ENCODE data around the gene TCF4. TPM values are rescaled to one million over a fixed set of nuclear protein-coding genes. Genes with fewer than 3 reads are reported as not detected.

The TCF4 gene
- total and polyA plus RNA-seq, 2 experiments from 2014 or later = 77.7 to 89.2 TPM

DNA sequence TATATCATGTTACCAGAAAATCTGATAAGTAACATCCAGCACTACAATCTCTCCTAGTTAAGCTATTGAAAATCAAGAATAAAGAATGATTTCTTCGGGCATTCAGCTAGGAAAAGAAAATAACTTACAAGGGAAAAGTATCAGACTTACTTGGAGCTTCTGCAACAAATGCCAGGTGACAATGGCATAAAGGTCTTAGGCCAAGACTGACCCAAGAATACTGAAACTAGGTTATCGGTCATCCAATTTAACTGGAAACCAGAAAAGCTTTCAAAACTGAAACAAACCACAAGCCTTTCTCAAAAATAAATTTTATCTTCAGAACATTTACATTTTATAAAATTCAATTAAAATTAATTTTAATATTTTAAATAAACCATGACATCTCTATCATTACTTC lies 414.7 kb downstream of the TCF4 start:
- DNase-seq (ENCODE audit: low spot score) = no peak
- Mint-ChIP-seq H3K27me3 (ENCODE audit: insufficient read depth, low read depth, poor library complexity) (no peaks in the 10 kb centered on the region), H3K36me3 (ENCODE audit: low read depth) (no peaks in the 10 kb centered on the region), H3K4me1 (no peaks in the 10 kb centered on the region), H3K27ac (no peak overlapping the region), H3K9me3 (peaks cover 17% of the 10 kb centered on the region; the same call in 2 of the 3 replicates), H3K4me3 (no peak overlapping the region)
- Histone ChIP-seq H3K4me2 (no peak overlapping the region), H3K27me3 (ENCODE audit: insufficient read depth) (no peaks in the 10 kb centered on the region), H3K36me3 (ENCODE audit: insufficient read depth) (no peaks in the 10 kb centered on the region), H3K9me2 (ENCODE audit: insufficient read depth) (0 out of 2 replicates have a peak, but pooled peaks cover 8% of the 10 kb centered on the region), H3F3A (replicated peaks; ENCODE audit: low read depth) (no peaks in the 10 kb centered on the region), H3K4me3 (no peak overlapping the region), H4K20me1 (replicated peaks; ENCODE audit: insufficient read depth) (no peaks in the 10 kb centered on the region), H2AFZ (no peak overlapping the region), H3K79me2 (replicated peaks; ENCODE audit: insufficient read depth) (no peaks in the 10 kb centered on the region), H3K27ac (ENCODE audit: low read depth) (no peak overlapping the region), H3K4me1 (ENCODE audit: insufficient read depth) (no peaks in the 10 kb centered on the region)
- no peak for ATAC-seq
- TF ChIP-seq ZNF114 (CRISPR knock-in tag; IDR thresholded peaks at IDR 0.05) (no peak), STAT1 (IDR thresholded peaks at IDR 0.05; ENCODE audit: unreplicated experiment) (no peak), ZNF331 (CRISPR knock-in tag; IDR thresholded peaks at IDR 0.05; ENCODE audit: low read depth) (no peak), CREB1 (CRISPR knock-in tag; IDR thresholded peaks at IDR 0.05; ENCODE audit: low read depth) (no peak), POLR2AphosphoS5 (IDR thresholded peaks at IDR 0.05; ENCODE audit: low read depth) (no peak), EZH2 (IDR thresholded peaks at IDR 0.05; ENCODE audit: low read depth, unreplicated experiment) (no peak), JUNB (IDR thresholded peaks at IDR 0.05; ENCODE audit: unreplicated experiment) (no peak), NANOG (IDR thresholded peaks at IDR 0.05; ENCODE audit: borderline replicate concordance) (no peak)
- TF ChIP-seq, protein P1, sequence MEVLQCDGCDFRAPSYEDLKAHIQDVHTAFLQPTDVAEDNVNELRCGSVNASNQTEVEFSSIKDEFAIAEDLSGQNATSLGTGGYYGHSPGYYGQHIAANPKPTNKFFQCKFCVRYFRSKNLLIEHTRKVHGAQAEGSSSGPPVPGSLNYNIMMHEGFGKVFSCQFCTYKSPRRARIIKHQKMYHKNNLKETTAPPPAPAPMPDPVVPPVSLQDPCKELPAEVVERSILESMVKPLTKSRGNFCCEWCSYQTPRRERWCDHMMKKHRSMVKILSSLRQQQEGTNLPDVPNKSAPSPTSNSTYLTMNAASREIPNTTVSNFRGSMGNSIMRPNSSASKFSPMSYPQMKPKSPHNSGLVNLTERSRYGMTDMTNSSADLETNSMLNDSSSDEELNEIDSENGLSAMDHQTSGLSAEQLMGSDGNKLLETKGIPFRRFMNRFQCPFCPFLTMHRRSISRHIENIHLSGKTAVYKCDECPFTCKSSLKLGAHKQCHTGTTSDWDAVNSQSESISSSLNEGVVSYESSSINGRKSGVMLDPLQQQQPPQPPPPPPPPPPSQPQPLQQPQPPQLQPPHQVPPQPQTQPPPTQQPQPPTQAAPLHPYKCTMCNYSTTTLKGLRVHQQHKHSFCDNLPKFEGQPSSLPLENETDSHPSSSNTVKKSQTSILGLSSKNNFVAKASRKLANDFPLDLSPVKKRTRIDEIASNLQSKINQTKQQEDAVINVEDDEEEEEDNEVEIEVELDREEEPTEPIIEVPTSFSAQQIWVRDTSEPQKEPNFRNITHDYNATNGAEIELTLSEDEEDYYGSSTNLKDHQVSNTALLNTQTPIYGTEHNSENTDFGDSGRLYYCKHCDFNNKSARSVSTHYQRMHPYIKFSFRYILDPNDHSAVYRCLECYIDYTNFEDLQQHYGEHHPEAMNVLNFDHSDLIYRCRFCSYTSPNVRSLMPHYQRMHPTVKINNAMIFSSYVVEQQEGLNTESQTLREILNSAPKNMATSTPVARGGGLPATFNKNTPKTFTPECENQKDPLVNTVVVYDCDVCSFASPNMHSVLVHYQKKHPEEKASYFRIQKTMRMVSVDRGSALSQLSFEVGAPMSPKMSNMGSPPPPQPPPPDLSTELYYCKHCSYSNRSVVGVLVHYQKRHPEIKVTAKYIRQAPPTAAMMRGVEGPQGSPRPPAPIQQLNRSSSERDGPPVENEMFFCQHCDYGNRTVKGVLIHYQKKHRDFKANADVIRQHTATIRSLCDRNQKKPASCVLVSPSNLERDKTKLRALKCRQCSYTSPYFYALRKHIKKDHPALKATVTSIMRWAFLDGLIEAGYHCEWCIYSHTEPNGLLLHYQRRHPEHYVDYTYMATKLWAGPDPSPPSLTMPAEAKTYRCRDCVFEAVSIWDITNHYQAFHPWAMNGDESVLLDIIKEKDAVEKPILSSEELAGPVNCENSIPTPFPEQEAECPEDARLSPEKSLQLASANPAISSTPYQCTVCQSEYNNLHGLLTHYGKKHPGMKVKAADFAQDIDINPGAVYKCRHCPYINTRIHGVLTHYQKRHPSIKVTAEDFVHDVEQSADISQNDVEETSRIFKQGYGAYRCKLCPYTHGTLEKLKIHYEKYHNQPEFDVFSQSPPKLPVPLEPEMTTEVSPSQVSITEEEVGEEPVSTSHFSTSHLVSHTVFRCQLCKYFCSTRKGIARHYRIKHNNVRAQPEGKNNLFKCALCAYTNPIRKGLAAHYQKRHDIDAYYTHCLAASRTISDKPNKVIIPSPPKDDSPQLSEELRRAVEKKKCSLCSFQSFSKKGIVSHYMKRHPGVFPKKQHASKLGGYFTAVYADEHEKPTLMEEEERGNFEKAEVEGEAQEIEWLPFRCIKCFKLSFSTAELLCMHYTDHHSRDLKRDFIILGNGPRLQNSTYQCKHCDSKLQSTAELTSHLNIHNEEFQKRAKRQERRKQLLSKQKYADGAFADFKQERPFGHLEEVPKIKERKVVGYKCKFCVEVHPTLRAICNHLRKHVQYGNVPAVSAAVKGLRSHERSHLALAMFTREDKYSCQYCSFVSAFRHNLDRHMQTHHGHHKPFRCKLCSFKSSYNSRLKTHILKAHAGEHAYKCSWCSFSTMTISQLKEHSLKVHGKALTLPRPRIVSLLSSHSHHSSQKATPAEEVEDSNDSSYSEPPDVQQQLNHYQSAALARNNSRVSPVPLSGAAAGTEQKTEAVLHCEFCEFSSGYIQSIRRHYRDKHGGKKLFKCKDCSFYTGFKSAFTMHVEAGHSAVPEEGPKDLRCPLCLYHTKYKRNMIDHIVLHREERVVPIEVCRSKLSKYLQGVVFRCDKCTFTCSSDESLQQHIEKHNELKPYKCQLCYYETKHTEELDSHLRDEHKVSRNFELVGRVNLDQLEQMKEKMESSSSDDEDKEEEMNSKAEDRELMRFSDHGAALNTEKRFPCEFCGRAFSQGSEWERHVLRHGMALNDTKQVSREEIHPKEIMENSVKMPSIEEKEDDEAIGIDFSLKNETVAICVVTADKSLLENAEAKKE (CRISPR knock-in tag; IDR thresholded peaks at IDR 0.05) = no peak
- TF ChIP-seq, protein P2, sequence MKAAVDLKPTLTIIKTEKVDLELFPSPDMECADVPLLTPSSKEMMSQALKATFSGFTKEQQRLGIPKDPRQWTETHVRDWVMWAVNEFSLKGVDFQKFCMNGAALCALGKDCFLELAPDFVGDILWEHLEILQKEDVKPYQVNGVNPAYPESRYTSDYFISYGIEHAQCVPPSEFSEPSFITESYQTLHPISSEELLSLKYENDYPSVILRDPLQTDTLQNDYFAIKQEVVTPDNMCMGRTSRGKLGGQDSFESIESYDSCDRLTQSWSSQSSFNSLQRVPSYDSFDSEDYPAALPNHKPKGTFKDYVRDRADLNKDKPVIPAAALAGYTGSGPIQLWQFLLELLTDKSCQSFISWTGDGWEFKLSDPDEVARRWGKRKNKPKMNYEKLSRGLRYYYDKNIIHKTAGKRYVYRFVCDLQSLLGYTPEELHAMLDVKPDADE (IDR thresholded peaks at IDR 0.05) = no peak
- TF ChIP-seq, protein P3, sequence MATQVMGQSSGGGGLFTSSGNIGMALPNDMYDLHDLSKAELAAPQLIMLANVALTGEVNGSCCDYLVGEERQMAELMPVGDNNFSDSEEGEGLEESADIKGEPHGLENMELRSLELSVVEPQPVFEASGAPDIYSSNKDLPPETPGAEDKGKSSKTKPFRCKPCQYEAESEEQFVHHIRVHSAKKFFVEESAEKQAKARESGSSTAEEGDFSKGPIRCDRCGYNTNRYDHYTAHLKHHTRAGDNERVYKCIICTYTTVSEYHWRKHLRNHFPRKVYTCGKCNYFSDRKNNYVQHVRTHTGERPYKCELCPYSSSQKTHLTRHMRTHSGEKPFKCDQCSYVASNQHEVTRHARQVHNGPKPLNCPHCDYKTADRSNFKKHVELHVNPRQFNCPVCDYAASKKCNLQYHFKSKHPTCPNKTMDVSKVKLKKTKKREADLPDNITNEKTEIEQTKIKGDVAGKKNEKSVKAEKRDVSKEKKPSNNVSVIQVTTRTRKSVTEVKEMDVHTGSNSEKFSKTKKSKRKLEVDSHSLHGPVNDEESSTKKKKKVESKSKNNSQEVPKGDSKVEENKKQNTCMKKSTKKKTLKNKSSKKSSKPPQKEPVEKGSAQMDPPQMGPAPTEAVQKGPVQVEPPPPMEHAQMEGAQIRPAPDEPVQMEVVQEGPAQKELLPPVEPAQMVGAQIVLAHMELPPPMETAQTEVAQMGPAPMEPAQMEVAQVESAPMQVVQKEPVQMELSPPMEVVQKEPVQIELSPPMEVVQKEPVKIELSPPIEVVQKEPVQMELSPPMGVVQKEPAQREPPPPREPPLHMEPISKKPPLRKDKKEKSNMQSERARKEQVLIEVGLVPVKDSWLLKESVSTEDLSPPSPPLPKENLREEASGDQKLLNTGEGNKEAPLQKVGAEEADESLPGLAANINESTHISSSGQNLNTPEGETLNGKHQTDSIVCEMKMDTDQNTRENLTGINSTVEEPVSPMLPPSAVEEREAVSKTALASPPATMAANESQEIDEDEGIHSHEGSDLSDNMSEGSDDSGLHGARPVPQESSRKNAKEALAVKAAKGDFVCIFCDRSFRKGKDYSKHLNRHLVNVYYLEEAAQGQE (IDR thresholded peaks at IDR 0.05; ENCODE audit: unreplicated experiment) = no peak
- TF ChIP-seq, protein P4, sequence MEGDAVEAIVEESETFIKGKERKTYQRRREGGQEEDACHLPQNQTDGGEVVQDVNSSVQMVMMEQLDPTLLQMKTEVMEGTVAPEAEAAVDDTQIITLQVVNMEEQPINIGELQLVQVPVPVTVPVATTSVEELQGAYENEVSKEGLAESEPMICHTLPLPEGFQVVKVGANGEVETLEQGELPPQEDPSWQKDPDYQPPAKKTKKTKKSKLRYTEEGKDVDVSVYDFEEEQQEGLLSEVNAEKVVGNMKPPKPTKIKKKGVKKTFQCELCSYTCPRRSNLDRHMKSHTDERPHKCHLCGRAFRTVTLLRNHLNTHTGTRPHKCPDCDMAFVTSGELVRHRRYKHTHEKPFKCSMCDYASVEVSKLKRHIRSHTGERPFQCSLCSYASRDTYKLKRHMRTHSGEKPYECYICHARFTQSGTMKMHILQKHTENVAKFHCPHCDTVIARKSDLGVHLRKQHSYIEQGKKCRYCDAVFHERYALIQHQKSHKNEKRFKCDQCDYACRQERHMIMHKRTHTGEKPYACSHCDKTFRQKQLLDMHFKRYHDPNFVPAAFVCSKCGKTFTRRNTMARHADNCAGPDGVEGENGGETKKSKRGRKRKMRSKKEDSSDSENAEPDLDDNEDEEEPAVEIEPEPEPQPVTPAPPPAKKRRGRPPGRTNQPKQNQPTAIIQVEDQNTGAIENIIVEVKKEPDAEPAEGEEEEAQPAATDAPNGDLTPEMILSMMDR (conservative IDR thresholded peaks at IDR 0.05; ENCODE audit: low read depth in 2 of 2) = no peak

Data from GM23338 (cell line).